PC-3 (cell line): Measurements from ENCODE around the gene MED13L.

Experiments used
- CTCF ChIP-seq: fragments of 300-600 bp; sonication (generic); conservative IDR thresholded peaks from 2 replicates; pipeline ENCODE4 v1.5.1; 2017; ENCODE audit warnings: antibody characterized with exemption, low read depth, mild to moderate bottlenecking, low read length
- EZH2 ChIP-seq: fragments of 300-600 bp; sonication (generic); IDR thresholded peaks from one replicate; pipeline ENCODE4 v1.6.1; 2017; ENCODE audit warnings: antibody characterized with exemption, mild to moderate bottlenecking, low read length; ENCODE audit not compliant: unreplicated experiment

DNA sequence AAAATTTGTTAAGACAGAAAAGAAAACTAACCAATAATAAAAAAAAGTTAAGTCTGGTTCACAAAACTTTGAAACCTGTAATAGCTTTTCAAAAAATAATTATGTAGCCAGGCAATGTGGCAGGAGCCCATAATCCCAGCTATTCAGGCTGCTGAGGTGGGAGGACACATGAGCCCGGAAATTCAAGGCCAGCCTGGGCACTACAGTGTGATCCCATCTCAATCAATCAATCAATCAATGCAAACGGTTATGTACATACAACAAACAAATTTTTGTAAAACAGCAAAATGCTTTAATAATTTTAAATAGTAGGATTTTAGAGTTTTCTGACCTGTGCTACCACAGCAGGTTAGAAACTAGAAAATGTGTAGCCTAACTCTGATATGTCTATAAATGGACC, 152.4 kb downstream of the MED13L start:
- TF ChIP-seq CTCF (no peak), EZH2 (no peak)
